HG03521 (cell line): Measurements from ENCODE around the gene PDPR.
"Not testable (repeated sequence)": the region's sequence is repeated elsewhere in the genome, so short reads cannot be mapped to it uniquely, and the experiment has no call there.

ENCODE experiments used
- ATAC-seq: cut with Tn5 transposase; IDR thresholded peaks from one replicate; pipeline ENCODE4 v1.9.1; 2021; ENCODE audit warnings: mild to moderate bottlenecking, moderate library complexity; ENCODE audit not compliant: unreplicated experiment

Gene PDPR

GRCh38 chr16:70113982-70114826, at the start of gene PDPR:
TSS of gene PDPR (plus strand) at chr16:70114332. CDS start at chr16:70120493, 6,161 bp downstream.
- ATAC-seq: peak; percentile 88

- not testable (repeated sequence) for ATAC-seq
Observed at GRCh38 chr16:70064841-70065370, 49.2 kb upstream of the PDPR start.

- peak; percentile 16 for ATAC-seq
Observed at GRCh38 chr16:70065376-70065745, 48.8 kb upstream of the PDPR start.

GRCh38 chr16:70065746-70066658, 48.1 kb upstream of the PDPR start:
- ATAC-seq: peak; percentile 91

- not testable (repeated sequence) for ATAC-seq
Observed at GRCh38 chr16:70066751-70067150, 47.4 kb upstream of the PDPR start.

- not testable (repeated sequence) for ATAC-seq
Observed at GRCh38 chr16:70079081-70079480, 35.1 kb upstream of the PDPR start.

GRCh38 chr16:70081219-70081618, 32.9 kb upstream of the PDPR start:
- ATAC-seq: not testable (repeated sequence)

GRCh38 chr16:70083931-70084330, 30.2 kb upstream of the PDPR start:
- ATAC-seq: not testable (repeated sequence)

GRCh38 chr16:70088160-70088559, 26.0 kb upstream of the PDPR start:
- not testable (repeated sequence) for ATAC-seq

- ATAC-seq: not testable (repeated sequence)
Observed at GRCh38 chr16:70088877-70089276, 25.3 kb upstream of the PDPR start.

GRCh38 chr16:70089289-70089688, 24.8 kb upstream of the PDPR start:
- ATAC-seq: not testable (repeated sequence)

GRCh38 chr16:70091104-70091503, 23.0 kb upstream of the PDPR start:
- not testable (repeated sequence) for ATAC-seq

GRCh38 chr16:70094096-70094495, 20.0 kb upstream of the PDPR start:
- not testable (repeated sequence) for ATAC-seq

GRCh38 chr16:70109583-70110279, 4.4 kb upstream of the PDPR start:
- not testable (repeated sequence) for ATAC-seq

GRCh38 chr16:70112162-70112561, 2.0 kb upstream of the PDPR start:
- not testable (repeated sequence) for ATAC-seq

GRCh38 chr16:70113599-70113981, 542 bp upstream of the PDPR start:
- peak; percentile 4 for ATAC-seq

- not testable (repeated sequence) for ATAC-seq
Observed at GRCh38 chr16:70118354-70118753, 4.2 kb downstream of the PDPR start.

- not testable (repeated sequence) for ATAC-seq
Observed at GRCh38 chr16:70118776-70119175, 4.6 kb downstream of the PDPR start.

- ATAC-seq: not testable (repeated sequence)
Observed at GRCh38 chr16:70120398-70120797, 6.3 kb downstream of the PDPR start.

- not testable (repeated sequence) for ATAC-seq
Observed at GRCh38 chr16:70123822-70124221, 9.7 kb downstream of the PDPR start.

GRCh38 chr16:70126226-70126625, 12.1 kb downstream of the PDPR start:
- not testable (repeated sequence) for ATAC-seq
